ENCODE results near the gene EEF2.

Gene EEF2

DNA sequence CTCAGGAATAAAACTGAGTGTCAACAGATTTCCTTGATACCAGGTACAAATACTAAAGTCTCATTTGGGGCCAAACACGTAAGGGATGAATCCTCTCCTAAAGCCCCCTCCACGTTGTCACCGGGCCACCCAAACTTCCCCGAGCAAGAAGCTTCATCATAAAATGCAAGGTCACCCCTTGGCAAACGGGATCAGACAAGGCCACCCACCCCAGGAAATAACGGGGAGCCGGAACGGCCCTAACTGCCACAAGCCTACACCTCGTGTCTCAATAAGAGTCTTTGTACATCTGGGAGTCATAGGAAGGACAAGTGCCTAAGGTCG lies 717 bp downstream of the EEF2 start:
- no peak for DNase-seq (ENCODE audit: low read depth in 3 of 3)

DNA sequence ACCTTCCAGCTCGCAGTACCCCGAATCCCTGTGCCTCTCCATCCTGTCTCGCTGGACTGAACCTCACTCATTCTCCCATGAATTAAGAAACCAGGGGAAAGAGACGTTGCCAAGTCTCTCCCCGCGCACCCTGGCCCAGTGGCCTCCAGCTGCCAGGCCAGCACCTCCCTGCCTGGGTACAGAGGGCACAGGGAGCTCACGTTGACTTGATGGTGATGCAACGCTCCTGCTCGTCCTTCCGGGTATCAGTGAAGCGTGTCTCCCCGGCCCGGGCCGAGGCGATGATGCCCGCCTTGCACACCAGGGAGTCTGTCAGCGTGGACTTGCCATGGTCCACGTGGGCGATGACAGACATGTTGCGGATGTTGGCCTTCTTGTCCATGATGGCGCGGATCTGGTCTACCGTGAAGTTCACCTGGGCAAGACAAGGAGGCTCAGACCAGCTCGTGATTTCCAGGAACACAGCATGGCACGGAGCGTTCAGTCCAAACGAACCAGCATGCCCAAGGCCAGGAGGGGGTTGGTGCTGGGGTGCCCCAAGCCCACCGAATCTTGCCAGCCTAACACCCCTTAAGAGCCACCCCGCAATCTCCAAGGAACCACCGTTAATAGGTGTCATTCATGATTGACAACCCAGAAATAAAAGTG lies 1.2 kb downstream of the EEF2 start:
- no peak for DNase-seq (ENCODE audit: low read depth in 3 of 3)

DNA sequence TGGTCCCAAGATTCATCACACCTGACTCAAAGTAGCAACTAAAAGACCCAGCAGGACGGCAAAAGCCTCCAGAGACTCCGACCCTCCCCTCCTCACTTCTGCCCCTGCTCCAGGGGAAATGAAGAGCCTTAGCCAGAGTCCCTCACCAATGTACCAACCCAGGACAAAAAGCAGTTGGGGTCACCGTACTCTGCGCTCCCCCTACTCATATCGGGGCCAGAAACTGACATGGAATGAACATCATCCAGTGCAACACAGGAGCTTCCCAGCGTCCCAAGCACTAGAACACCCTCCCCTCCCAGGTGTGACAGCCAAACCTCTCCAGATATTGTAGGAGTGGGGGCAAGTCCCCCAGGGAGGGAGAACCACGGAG lies 1.7 kb downstream of the EEF2 start:
- no peak for DNase-seq (ENCODE audit: low read depth in 3 of 3)

DNA sequence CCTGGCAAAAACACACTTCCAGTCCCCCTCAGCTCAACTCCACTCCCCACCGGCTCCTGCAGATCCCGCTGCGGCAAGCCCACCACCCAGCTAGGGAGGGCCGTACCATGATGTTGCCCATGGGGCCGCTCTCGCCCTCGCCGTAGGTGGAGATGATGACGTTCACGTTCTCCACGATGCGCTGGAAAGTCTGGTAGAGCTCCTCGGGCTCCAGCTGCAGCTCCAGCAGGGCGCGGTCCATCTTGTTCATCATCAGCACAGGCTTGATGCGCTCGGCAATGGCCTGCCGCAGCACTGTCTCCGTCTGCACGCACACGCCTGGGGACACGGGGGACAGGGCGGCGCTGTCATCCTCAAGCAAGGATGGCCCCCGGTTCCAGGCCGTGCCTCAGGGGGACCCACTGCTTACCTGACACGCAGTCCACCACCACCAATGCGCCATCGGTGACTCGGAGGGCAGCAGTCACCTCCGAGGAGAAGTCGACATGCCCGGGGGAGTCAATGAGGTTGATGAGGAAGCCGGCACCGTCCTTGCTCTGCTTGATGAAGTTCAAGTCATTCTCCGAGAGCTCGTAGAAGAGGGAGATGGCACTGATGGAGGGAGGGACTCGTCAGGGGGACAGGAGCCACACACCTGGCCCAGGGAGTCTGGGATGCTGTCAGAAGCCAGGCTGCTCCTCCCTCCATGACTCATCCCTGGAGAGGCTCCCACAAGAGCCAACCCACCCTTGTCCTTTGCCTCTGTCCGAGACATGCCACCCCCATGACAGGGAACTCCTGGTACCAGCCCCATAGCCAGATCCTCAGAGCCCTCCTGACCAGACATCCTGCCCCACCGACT lies 2.3 kb downstream of the EEF2 start:
- DNase-seq (ENCODE audit: low read depth in 3 of 3), result no peak

DNA sequence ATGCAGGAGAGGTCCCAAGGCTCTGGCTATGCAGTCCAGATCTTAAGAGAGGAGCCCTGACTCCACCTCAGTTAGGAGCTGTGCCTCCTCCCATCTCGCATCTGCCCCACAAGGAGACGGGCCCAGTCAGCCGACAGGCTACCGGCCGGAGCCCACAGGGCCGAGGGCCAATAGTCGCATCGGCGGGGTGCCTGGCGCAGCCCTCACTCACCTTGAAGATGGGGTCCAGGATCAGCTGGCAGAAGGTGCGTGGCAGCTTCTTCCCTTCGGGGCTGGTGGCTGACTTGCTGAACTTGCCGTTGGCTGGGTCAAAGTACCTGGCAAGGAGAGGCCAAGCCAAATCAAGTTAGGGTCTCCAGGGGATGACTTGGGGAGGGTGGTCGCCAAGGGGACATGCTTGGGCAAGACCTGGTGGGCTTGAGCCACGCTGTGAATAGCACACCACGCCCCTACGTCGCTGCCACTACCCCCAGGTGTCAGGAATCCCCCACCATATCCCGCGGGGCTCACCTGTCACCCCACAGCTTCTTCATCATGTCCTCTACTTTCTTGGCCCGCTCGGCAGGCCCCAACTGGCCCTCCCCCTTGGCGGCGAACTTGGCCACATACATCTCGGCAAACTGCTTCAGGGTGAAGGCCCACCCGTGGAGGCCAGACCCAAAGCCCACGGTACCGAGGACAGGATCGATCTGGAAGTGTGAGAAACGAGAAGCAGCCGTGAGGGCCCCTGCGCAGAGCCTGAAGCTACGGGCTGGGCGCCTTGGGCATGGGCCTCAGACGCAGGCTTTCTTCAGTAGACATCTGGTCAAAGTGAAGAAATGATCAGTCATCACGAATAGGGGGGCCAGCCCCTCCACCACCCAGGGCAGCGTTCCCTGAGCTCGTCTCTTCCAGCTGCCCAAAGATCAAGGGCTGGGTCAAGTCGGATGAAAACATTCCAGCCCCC lies 3.3 kb downstream of the EEF2 start:
- DNase-seq (ENCODE audit: low read depth in 3 of 3), result no peak

DNA sequence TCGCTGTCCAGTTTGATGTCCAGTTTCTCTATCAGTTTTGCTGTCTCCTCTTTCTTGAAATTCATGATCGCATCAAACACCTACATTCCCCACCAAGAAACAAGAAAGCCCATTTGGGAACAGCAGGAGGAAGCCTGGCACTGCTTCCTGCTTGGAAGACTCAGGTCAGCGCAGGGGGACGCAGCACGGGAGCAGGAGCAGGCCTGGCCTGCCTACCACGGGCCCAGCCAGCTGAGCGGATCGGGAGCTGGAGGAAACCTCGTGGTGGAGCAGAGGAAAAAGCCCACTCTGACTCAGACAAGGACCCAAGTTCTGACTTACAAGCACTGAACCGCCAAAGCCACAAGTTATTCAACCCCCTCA lies 3.9 kb downstream of the EEF2 start:
- DNase-seq (ENCODE audit: low read depth in 3 of 3), result no peak

DNA sequence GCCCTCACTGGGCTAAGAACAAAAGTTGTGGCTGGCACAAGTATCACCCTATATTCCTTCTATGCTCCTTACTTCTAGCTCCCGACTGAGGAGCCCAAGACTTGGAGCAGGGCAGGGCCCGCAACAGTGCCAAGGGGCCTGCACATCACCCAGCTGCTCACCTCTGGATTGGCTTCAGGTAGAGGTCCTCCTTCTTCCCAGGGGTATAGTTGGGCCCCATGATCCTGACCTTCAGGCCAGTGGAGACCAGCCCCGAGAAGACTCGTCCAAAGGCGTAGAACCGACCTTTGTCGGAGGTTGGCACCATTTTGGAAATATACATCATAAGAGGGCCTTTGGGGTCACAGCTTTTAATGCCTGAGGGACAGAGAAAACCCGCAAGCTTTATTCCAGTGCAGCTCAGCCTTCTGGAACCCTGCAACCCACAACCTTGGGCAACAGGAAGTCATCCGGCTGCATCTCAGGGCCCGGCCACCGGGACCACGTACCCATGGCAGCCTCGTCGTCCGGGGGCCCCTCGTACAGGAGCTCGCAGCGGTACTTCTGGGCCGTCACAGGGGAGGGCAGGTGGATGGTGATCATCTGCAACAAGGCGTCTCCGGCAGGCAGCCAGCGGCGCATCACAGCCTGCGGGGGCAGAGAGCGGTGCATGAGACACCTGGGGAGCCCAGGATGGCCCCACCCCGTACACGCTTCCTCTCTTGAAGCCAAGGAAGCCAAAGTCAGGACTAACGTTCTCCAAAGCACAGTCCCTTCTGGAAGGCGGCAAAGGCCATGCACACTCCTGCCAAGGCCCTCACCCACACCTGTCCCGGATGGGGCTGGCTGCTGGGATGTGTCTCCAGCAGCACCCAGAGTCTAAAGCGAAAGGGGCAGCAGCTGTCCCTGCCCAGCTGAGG lies 4.7 kb downstream of the EEF2 start:
- no peak for DNase-seq (ENCODE audit: low read depth in 3 of 3)

DNA sequence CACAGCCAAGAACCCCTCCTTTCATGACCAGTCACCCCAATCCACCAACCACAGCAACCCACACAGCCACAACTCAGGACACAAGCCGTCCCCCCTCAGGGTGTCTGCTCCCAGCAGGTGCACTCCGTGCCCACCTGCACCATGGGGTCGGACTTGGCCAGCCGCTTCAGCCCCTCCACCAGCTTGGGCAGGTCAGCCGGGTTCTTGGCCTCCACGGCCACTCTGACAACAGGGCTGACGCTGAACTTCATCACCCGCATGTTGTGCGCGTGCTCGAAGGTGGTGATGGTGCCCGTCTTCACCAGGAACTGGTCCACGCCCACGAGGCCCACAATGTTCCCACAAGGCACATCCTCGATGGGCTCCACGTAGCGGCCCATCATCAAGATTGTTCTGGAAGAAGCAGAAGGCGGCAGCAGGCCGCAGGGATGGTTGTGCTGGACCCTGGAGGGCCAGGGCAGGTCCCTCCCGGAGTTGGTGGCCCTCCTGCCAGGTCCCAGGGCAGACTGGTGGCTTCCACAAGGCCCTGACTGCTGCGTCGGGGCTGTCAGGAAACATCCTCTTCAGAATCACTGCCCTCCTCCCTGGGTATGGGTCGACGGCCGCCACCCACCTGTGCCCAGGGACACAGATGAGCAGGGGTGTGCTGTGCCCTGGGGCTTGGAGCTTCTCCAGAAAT lies 5.5 kb downstream of the EEF2 start:
- no peak for DNase-seq (ENCODE audit: low read depth in 3 of 3)

DNA sequence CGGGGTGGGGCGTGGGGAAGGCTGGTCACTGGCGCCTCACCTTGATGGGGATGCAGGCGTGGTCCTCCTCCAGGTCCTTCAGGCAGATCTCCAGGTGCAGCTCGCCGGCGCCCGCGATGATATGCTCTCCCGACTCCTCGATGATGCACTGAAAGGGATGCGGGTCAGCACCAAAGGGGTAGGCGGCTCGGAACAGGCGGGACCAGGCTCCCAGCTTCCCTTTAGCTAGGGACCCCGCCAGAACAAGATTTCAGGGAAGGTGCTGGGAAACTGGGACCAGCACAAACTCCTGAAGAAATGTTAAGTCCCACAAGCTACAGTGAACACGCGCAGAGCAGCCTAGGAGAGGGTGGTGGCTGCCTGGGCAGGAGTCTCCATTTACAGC lies 6.0 kb downstream of the EEF2 start:
- DNase-seq (ENCODE audit: low read depth in 3 of 3), result no peak

DNA sequence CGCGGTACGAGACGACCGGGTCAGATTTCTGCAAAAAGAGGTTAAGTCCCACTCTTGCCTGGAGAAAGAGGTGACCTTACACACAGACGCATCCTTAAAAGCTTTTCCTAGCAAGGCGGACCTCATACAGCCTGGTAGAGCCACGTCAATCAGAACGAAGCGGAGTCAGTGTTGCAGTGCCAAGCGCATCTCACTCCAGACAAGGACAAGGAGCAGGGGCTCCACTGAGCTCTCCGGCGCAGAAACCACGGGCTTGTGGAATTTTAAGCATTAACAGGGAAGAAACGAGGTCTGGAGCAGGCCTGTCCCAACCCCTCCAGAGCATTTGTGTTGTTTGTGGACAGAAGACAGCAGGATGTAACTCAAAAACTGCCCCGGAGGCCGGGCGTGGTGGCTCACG lies 7.1 kb downstream of the EEF2 start:
- no peak for DNase-seq (ENCODE audit: low read depth in 3 of 3)

DNA sequence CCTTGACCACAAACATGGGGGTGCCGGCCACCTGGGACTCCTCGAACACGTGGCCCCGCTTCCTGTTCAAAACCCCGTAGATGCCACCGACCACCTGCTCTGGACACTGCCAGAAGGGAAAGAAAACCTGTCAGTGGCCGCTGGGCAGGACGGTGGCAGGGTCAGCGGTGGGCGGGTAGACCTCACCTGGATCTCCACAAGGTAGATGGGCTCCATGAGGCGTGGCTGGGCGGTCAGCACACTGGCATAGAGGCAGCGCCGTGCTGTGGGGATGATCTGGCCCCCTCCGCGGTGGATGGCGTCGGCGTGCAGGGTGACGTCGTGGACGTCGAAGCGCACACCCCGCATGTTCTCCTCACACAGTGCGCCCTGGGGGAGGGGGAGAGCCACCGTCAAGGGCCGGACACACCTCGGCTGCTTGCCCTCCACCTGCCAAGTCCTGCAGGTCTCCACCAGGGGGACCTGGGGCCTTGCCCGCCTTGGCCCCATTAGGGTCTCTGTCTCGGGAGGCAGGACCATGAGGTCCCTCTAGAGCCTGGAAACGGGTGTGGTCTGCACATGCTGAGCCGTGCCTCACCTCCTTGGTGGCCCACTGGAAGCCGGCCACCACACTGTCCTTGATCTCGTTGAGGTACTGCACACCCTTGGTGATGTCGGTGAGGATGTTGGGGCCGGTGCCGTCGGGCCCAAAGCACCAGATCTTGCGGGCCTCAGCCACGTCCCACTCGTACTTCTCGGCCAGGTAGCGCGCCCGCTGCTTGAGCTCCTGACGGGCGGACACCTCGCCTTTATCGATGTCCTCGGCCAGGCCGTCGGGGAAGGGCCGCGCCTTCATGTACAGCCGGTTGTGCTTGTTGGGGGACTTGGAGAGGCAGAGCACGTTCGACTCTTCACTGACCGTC lies 7.8 kb downstream of the EEF2 start:
- no peak for DNase-seq (ENCODE audit: low read depth in 3 of 3)

DNA sequence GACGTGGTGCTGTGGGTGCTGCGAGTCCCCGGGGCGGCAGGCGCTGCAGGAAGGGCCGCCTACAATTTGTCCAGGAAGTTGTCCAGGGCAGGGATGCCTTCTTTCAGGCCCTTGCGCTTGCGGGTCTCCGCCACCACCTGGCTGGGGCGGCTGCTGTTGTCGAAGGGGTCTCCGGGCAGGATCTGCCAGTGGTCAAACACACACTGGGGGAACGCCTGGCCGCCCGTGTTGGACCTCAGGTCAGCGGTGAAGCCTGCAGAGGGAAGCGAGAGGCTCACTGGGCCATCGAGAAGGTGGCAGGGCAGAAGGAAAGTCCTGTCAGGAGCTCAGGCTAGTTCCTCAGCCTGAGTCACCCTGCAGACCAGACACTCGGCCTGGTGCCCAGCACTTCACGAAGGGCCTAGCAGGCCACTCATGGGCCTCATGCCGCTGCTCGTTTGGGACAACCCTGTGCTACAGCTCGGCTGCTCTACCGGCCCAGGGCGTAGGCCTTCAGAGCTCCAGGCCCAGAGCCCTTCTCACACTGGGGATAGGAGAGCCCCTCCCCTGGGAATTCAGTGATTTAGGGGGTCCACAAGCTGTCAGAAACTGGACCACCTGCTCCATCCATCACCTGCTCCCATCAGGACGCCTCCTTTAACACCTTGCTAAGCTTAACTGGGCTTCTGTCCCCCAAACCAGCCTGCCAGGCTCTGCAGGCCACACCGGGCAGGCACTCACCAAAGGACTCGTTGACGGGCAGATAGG lies 8.6 kb downstream of the EEF2 start:
- no peak for DNase-seq (ENCODE audit: low read depth in 3 of 3)

DNA sequence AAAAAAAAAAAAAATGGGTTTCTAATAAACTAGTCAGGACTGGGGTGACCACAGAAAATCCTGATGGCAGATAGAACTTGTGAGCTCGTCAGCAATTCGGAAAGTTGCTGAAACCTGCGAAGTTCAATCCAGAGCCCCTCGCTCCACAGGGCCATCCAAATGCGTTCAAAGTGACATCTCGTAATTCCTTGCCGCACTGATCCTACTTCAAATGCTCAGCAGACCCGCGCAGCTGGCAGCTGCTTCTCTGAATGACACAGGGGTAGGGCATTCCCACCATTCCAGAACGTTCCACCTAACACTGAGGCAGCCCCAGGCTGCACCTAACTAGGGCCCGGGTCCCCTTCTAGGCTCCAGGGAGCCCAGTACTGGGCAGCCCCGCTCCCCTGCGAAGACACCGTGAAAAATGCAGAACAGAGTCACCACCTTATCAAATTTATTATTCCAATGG lies 9.6 kb downstream of the EEF2 start:
- DNase-seq (ENCODE audit: low read depth in 3 of 3), result no peak

DNA sequence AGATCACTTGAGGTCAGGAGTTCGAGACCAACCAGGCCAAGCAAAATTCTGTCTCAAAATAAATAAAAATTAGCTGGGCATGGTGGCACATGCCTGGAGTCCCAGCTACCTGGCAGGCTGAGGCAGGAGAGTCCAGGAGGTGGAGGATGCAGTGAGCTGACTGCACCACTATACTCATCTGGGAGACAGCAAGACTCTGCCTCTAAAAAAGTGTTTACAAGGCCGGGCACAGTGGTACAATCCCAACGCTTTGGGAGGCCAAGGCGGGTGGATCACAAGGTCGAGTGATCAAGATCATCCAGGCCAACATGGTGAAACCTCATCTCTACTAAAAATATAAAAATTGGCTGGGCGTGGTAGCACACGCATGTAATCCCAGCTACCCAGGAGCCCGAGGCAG lies 10.1 kb downstream of the EEF2 start:
- DNase-seq (ENCODE audit: low read depth in 3 of 3), result no peak

DNA sequence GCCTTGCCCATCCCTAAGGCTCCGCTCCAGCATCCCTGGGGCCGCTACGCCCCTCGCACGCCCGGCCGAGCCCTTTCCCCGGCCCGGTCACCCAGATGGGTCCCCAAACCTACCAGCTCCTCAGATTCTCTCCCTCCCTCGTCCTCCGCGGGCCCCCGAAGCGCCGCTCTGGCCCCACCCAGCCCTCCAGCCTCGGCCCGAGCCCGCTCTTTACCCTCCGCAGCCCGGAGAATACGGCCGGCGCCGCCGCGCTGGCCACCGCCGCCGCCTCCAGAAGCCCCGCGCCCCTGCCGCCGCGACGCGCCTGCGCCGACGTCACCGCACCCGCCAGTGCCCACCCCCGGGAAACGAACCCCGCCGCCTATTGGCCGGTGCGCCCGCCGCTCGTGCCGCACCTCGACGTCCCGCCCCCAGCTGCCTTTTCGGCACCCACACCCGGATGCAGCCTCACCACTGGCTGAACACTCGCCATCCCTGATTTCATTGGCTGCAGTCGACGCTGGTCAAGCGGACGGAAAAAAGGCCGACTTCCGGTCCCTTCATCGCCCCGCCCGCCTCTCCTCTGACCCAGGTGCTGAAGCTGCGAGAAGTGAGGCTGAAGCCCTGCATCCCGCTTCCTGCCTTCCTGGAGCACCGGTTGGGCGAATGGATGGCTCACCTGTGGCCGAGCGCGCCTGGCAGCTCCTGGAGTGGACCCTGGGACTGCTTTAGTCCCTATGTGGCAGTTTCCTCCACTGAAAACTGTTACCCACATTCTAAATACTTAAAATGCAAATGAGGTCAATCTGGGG lies 14.3 kb downstream of the EEF2 start, which contains the start of gene DAPK3:
Gene DAPK3 (minus strand): TSS at position 292 of the 791 bp plus-strand sequence. CDS start 1,364 bp downstream, outside the sequence.
- peak; percentile 87 to 96 (median 90) for DNase-seq (ENCODE audit: low read depth in 3 of 3)

DNA sequence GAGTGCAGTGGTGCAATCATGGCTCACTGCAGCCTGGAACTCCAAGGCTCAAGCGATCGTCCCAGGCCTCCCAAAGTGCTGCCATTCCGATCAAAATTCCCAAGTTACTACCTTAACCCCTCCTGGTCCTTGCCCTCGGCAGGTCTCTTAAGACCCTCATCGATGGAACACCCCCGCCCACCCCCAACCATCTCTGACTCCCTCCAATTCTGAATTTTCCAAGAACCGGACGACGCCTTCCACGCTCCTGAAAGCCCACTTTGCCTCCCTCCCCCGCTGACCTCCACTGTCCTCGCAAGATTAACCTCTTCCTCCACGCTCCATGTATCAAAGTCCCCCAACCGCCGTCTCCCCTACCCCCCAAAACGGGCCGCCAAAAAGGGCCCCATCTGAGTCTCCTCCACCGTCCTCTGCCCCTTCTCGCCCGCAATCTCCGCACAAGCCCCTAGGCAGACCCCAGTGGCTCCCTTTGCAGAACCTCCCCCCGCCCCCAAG lies 14.9 kb downstream of the EEF2 start:
- no peak for DNase-seq (ENCODE audit: low read depth in 3 of 3)

DNA sequence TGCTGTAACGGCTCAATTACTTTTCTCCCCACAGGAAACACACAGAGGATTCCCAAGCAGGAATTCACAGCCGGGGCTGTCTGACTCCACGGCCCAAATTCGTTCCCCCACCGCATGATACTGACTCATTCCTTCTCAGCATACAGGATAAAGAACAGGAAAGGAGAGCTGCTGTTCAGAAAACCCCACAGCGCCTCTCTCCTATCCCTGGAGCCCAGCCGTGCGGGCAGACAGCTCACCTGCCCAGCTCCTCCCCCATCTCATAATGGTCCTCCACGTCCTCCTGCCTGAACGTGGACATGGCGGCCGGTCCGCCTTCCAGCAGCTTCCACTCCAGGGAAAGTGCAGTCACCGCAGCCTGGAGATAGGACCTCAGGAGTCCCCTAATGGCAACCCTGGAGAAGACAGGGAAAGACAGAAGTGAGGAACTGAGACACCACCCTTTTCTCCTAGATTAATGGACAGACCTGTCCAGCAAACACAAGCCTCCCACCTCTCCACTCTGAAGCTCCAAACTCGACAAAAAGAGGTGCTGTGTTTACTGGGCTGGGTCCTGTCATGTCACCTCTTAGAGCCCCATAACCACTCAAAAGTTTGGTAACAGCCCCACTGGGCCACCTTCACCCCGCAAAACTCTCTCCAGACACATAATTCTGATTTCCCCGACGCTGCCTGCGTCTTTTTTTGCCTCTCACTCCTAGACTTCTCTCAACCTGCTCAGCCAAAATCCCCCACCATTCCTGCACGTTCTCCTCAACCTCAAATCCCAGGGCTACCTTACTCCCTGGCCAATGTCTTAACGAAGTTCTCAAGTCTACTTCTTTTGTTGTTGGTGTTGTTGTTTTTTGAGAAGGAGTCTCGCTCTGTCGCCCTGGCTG lies 15.6 kb downstream of the EEF2 start:
- no peak for DNase-seq (ENCODE audit: low read depth in 3 of 3)
